IMR-90 (cell line): ENCODE results near the gene EIF3M.

Experiments used
- CTCF ChIP-seq: conservative IDR thresholded peaks from 2 replicates; pipeline ENCODE4 v1.5.1; 2012; ENCODE audit warnings: mild to moderate bottlenecking, low read depth, low read length, improper control_type of control experiment
- ELK1 ChIP-seq: fragments of 150-350 bp; IDR thresholded peaks from 2 replicates; pipeline ENCODE4 v1.6.1; 2016; ENCODE audit warnings: low read depth, mild to moderate bottlenecking, low read length, moderate library complexity, borderline replicate concordance
- FOS ChIP-seq: fragments of 150-350 bp; IDR thresholded peaks from 2 replicates; pipeline ENCODE4 v1.6.1; 2016; ENCODE audit warnings: low read depth, low read length
- MAFK ChIP-seq: IDR thresholded peaks from 2 replicates; pipeline ENCODE4 v1.6.1; 2012; ENCODE audit warnings: low read depth, low read length, improper control_type of control experiment
- MAZ ChIP-seq: IDR thresholded peaks from 2 replicates; pipeline ENCODE4 v1.6.1; 2012; ENCODE audit warnings: low read depth, mild to moderate bottlenecking, low read length, improper control_type of control experiment, moderate library complexity, borderline replicate concordance
- MXI1 ChIP-seq: IDR thresholded peaks from 2 replicates; pipeline ENCODE4 v1.6.1; 2012; ENCODE audit warnings: low read depth, mild to moderate bottlenecking, low read length, moderate library complexity, borderline replicate concordance
- NFE2L2 ChIP-seq: fragments of 150-350 bp; IDR thresholded peaks from 2 replicates; pipeline ENCODE4 v1.6.1; 2016; ENCODE audit warnings: low read depth, mild to moderate bottlenecking, low read length
- POLR2A ChIP-seq: IDR thresholded peaks from 2 replicates; pipeline ENCODE4 v1.6.1; 2012; ENCODE audit warnings: mild to moderate bottlenecking, low read depth, low read length
- RCOR1 ChIP-seq: IDR thresholded peaks from 2 replicates; pipeline ENCODE4 v1.6.1; 2012; ENCODE audit warnings: mild to moderate bottlenecking, low read length, improper control_type of control experiment; ENCODE audit not compliant: insufficient replicate concordance
- USF2 ChIP-seq: fragments of 150-350 bp; IDR thresholded peaks from 2 replicates; pipeline ENCODE4 v1.6.1; 2017; ENCODE audit warnings: mild to moderate bottlenecking, antibody characterized with exemption, low read length, low read depth

DNA sequence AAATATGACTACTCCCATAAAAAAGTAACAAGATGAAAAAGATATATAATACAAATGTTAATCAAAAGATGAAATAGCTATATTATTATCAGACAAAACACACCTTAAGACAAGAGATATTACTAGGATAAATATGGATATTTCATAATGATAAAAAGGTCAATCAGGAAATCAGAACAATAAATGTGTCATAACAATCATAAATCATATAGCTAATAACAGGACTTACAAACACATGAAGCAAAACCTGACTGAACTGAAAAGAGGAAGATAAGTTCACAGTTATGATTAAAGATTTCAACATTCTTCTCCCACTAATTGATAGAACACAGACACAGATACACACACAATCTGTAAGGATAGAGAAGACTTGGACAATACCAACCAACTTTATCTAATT lies 47.2 kb downstream of the EIF3M start:
- TF ChIP-seq CTCF: no peak
- TF ChIP-seq MAZ: no peak
- no peak for TF ChIP-seq MAFK
- no peak for TF ChIP-seq POLR2A
- TF ChIP-seq MXI1: no peak
- no peak for TF ChIP-seq FOS
- TF ChIP-seq USF2: no peak
- TF ChIP-seq ELK1: no peak
- no peak for TF ChIP-seq NFE2L2
- TF ChIP-seq RCOR1: no peak
